HepG2 (cell line): Measurements from ENCODE around the gene LRRC51. TPM values are rescaled to one million over a fixed set of nuclear protein-coding genes. Genes with fewer than 3 reads are reported as not detected.

Experiments
- ATAC-seq: fragments of 200-7000 bp; cut with Tn5 transposase; 3 replicates; pipeline ENCODE4 v1.9.1; 2020; ENCODE audit warnings: mild to moderate bottlenecking, moderate library complexity
- BruUV-seq: library from RNA; stranded (reverse); fragments of 400-500 nt; replicated peaks from 2 replicates; lab custom pipeline; 2021; lab: Mats Ljungman, UMichigan
- CTCF ChIA-PET: fragments of 300-600 bp; formaldehyde crosslinking; extraction: SDS; loops from one replicate; lab custom pipeline; 2021; ENCODE audit warnings: low total read pairs, inconsistent platforms, low intra/inter-chr PET ratio; lab: Yijun Ruan, JAX
- POLR2A ChIA-PET: fragments of 350-600 bp; sonication (Branson Sonifier 250); formaldehyde crosslinking; loops from one replicate; lab custom pipeline; 2020; ENCODE audit warnings: antibody characterized with exemption, inconsistent platforms; lab: Yijun Ruan, JAX
- DNase-seq: peaks from one replicate; pipeline ENCODE4 v3.0.0-alpha.2; 2015; ENCODE audit warnings: low spot score
- FAIRE-seq: peaks from 3 replicates; lab custom pipeline; 2011; peaks lifted over from hg19 to GRCh38; lab: Jason Lieb, UNC
- H2AFZ ChIP-seq: one replicate; pipeline ENCODE4 v1.6.1; 2011; ENCODE audit warnings: low read length, inconsistent platforms
- H3K27ac ChIP-seq: fragments of 300-600 bp; 3 replicates; pipeline ENCODE4 v1.8.0; 2011; ENCODE audit warnings: mixed run types, mild to moderate bottlenecking, mixed read lengths, low read length, inconsistent platforms; ENCODE audit not compliant: insufficient read depth; ENCODE audit errors: extremely low read length
- H3K27me3 ChIP-seq, 2 experiments: fragments of 200-600 bp in 1 of 2; 2 replicates in 1 of 2; 3 replicates in 1 of 2; pipeline versions ENCODE4 v1.6.0 to v1.8.0; 2011; ENCODE audit warnings: low read length in 2 of 2, mild to moderate bottlenecking in 2 of 2, moderate library complexity in 2 of 2, inconsistent platforms in 1 of 2; ENCODE audit not compliant: insufficient read depth in 2 of 2, control insufficient read depth in 1 of 2
- H3K36me3 ChIP-seq, 2 experiments: fragments of 200-600 bp in 1 of 2; replicated peaks in 1 of 2; 2 replicates in 1 of 2; 3 replicates in 1 of 2; pipeline versions ENCODE4 v1.5.1 to v1.8.0; 2011; ENCODE audit warnings: low read length in 2 of 2, inconsistent platforms in 1 of 2; ENCODE audit not compliant: insufficient read depth in 2 of 2, control insufficient read depth in 1 of 2
- H3K4me1 ChIP-seq: 2 replicates; pipeline ENCODE4 v1.5.1; 2012; ENCODE audit warnings: low read length, inconsistent platforms; ENCODE audit not compliant: insufficient read depth
- H3K4me2 ChIP-seq: 2 replicates; pipeline ENCODE4 v1.6.0; 2011; ENCODE audit warnings: low read depth, low read length, inconsistent platforms
- H3K4me3 ChIP-seq, 3 experiments: fragments of 200-600 bp in 1 of 3; sonication (generic), shearing (Covaris generic) in 1 of 3; replicated peaks in 1 of 3; 2 replicates each; pipeline ENCODE4 v1.5.1; 2011 to 2016; ENCODE audit warnings: low read length in 3 of 3, inconsistent platforms in 2 of 3, low read depth in 2 of 3, mild to moderate bottlenecking in 2 of 3, control low read depth in 1 of 3, mixed read lengths in 1 of 3; ENCODE audit not compliant: insufficient read depth in 1 of 3
- H3K79me2 ChIP-seq: one replicate; pipeline ENCODE4 v1.6.1; 2011; ENCODE audit warnings: low read length, inconsistent platforms; ENCODE audit not compliant: insufficient read depth
- H3K9ac ChIP-seq: 2 replicates; pipeline ENCODE4 v1.6.0; 2011; ENCODE audit warnings: mild to moderate bottlenecking, low read depth, low read length, inconsistent platforms; ENCODE audit not compliant: insufficient read depth
- H3K9me3 ChIP-seq: 2 replicates; pipeline ENCODE4 v1.5.1; 2012; ENCODE audit warnings: mild to moderate bottlenecking, low read length
- H4K20me1 ChIP-seq: 2 replicates; pipeline ENCODE4 v1.6.0; 2011; ENCODE audit warnings: inconsistent platforms, mild to moderate bottlenecking, low read length, moderate library complexity; ENCODE audit not compliant: insufficient read depth
- GZF1 ChIP-seq: sonication (generic); formaldehyde crosslinking; IDR thresholded peaks from 2 replicates; pipeline ENCODE4 v1.5.1; 2020; ENCODE audit warnings: mild to moderate bottlenecking, missing genetic modification reagents
- HNRNPH1 ChIP-seq: fragments of 200-400 bp; formaldehyde crosslinking; optimal IDR thresholded peaks from 2 replicates; pipeline ENCODE3; 2017; ENCODE audit warnings: mild to moderate bottlenecking, low read depth, low read length
- MAFG ChIP-seq: sonication (generic); formaldehyde crosslinking; IDR thresholded peaks from 2 replicates; pipeline ENCODE4 v1.5.1; 2020; ENCODE audit warnings: mild to moderate bottlenecking, missing genetic modification reagents
- NFYB ChIP-seq: sonication (generic); formaldehyde crosslinking; IDR thresholded peaks from 2 replicates; pipeline ENCODE4 v1.4.0; 2020; ENCODE audit warnings: missing genetic modification reagents
- NKX3-1 ChIP-seq: sonication (generic); formaldehyde crosslinking; IDR thresholded peaks from 2 replicates; pipeline ENCODE4 v1.5.0; 2020; ENCODE audit warnings: missing genetic modification reagents
- NR1H2 ChIP-seq: sonication (generic); formaldehyde crosslinking; IDR thresholded peaks from 2 replicates; pipeline ENCODE4 v1.8.1; 2022; ENCODE audit warnings: low read depth, missing genetic modification reagents, borderline replicate concordance
- PHF8 ChIP-seq: sonication (generic); formaldehyde crosslinking; IDR thresholded peaks from 2 replicates; pipeline ENCODE4 v1.5.0; 2020; ENCODE audit warnings: missing genetic modification reagents
- RBFOX2 ChIP-seq: fragments of 200-400 bp; formaldehyde crosslinking; IDR thresholded peaks from 2 replicates; pipeline ENCODE4 v1.6.1; 2017; ENCODE audit warnings: low read depth, mild to moderate bottlenecking, low read length
- RFXAP ChIP-seq: sonication (generic); formaldehyde crosslinking; IDR thresholded peaks from 2 replicates; pipeline ENCODE4 v1.4.0; 2020; ENCODE audit warnings: missing genetic modification reagents, borderline replicate concordance
- SKI ChIP-seq: fragments of 450-650 bp; IDR thresholded peaks from one replicate; pipeline ENCODE4 v1.6.1; 2018; ENCODE audit warnings: mild to moderate bottlenecking; ENCODE audit not compliant: partially characterized antibody
- SOX6 ChIP-seq, 2 experiments: fragments of 450-650 bp in 1 of 2; sonication (generic) in 1 of 2; formaldehyde crosslinking in 1 of 2; IDR thresholded peaks; 2 replicates each; pipeline versions ENCODE4 v1.4.0 to v1.6.1; 2017 to 2020; ENCODE audit warnings: antibody characterized with exemption in 1 of 2, mild to moderate bottlenecking in 1 of 2, missing genetic modification reagents in 1 of 2
- ZNF124 ChIP-seq: sonication (generic); formaldehyde crosslinking; IDR thresholded peaks from 2 replicates; pipeline ENCODE4 v1.4.0; 2020; ENCODE audit warnings: missing genetic modification reagents
- ZNF18 ChIP-seq: sonication (generic); formaldehyde crosslinking; IDR thresholded peaks from 2 replicates; pipeline ENCODE4 v1.8.0; 2022; ENCODE audit warnings: mild to moderate bottlenecking, missing genetic modification reagents; ENCODE audit not compliant: insufficient replicate concordance
- ZNF207 ChIP-seq: fragments of 450-650 bp; IDR thresholded peaks from 2 replicates; pipeline ENCODE4 v1.6.1; 2016; ENCODE audit warnings: antibody characterized with exemption, borderline replicate concordance
- ZNF296 ChIP-seq: sonication (generic); formaldehyde crosslinking; conservative IDR thresholded peaks from 2 replicates; pipeline ENCODE4 v1.5.0; 2020; ENCODE audit warnings: mild to moderate bottlenecking, missing genetic modification reagents
- ZNF446 ChIP-seq: sonication (generic); formaldehyde crosslinking; IDR thresholded peaks from 2 replicates; pipeline ENCODE4 v1.5.0; 2020; ENCODE audit warnings: mild to moderate bottlenecking, missing genetic modification reagents
- ZNF549 ChIP-seq: sonication (generic); formaldehyde crosslinking; IDR thresholded peaks from 2 replicates; pipeline ENCODE4 v1.5.0; 2020; ENCODE audit warnings: missing genetic modification reagents
- ZNF709 ChIP-seq: sonication (generic); formaldehyde crosslinking; IDR thresholded peaks from 2 replicates; pipeline ENCODE4 v1.5.0; 2020; ENCODE audit warnings: mild to moderate bottlenecking, missing genetic modification reagents
- WGBS: methylation state at CpG from one replicate; pipeline ENCODE4 v1.1.6; 2017; ENCODE audit warnings: low lambda C conversion rate; 5-methylcytosine and 5-hydroxymethylcytosine counted together
- in situ Hi-C: cut with HindIII; loops from 2 replicates; pipeline ENCODE4 v1.10.0; 2017; ENCODE audit warnings: low pct_unique_long_range_greater_than_20kb; ENCODE audit not compliant: extremely low pct_ligation_motif_present
- intact Hi-C: fragments of 100-400 bp; cut with micrococcal nuclease; formaldehyde crosslinking; loops from one replicate; pipeline ENCODE4 v1.10.0; 2022; ENCODE audit not compliant: unreplicated experiment
- polyA plus RNA-seq, 8 experiments: library from polyadenylated mRNA; depleted of rRNA in 3 of 8; stranded (reverse) in 7 of 8; unstranded in 1 of 8; fragments of >200 nt; fragmentation: Illumina TruSeq in 4 of 8; extraction: Trizol in 4 of 8; gene quantifications; 2 replicates each; pipeline versions ENCODE4 v1.2.1 to v1.2.3, GENCODE V29; 2011 to 2016; ENCODE audit warnings: low read depth in 4 of 8, missing spikeins in 1 of 8, mixed read lengths in 1 of 8; ENCODE audit not compliant: insufficient read depth in 1 of 8
- total RNA-seq, 5 experiments: library from RNA; depleted of rRNA; stranded (reverse); fragments of >200 nt; fragmentation: Illumina TruSeq; extraction: Trizol; gene quantifications; 2 replicates each; pipeline ENCODE4 v1.2.3, GENCODE V29; 2016; ENCODE audit warnings: low read depth in 1 of 5
- TF ChIP-seq, protein P1 (sequence below): sonication (generic); formaldehyde crosslinking; IDR thresholded peaks from 2 replicates; pipeline ENCODE4 v1.4.0; 2020; ENCODE audit warnings: mild to moderate bottlenecking, missing genetic modification reagents

Gene LRRC51
- total and polyA plus RNA-seq, 2 of the 13 experiments (the other 11 are each of a cell fraction or from before 2014, with no cell fraction given) = 5.3 to 6.0 TPM

GRCh38 chr11:72061739-72062396 lies 18.8 kb upstream of the LRRC51 start:
- no peak for TF ChIP-seq NR1H2 (CRISPR knock-in tag)
- no peak for TF ChIP-seq SKI
- no peak for TF ChIP-seq ZNF549 (CRISPR knock-in tag)
- no peak for TF ChIP-seq ZNF296 (CRISPR knock-in tag)
- no peak for TF ChIP-seq MAFG (CRISPR knock-in tag)
- no peak for TF ChIP-seq RBFOX2
- Histone ChIP-seq H4K20me1 (no peaks in the 10 kb centered on the region), H3K27me3 (no peaks in the 10 kb centered on the region), H3K4me1 (no peaks in the 10 kb centered on the region), H2AFZ (no peak overlapping the region), H3K36me3 (peaks cover 0 to 11% of the 10 kb centered on the region in 2 experiments; a peak in 2 of 5 replicates), H3K4me3 (no peak overlapping the region), H3K4me2 (no peak overlapping the region), H3K9me3 (no peaks in the 10 kb centered on the region), H3K9ac (no peak overlapping the region), H3K27ac (no peak overlapping the region), H3K79me2 (peaks cover 4% of the 10 kb centered on the region)
- DNase-seq (no peak), ATAC-seq (no peak), FAIRE-seq (no peak)
- BruUV-seq = no TSS peak
- CTCF ChIA-PET = no interaction called here
- WGBS = 94% methylated on average over 5 of the region's 5 CpGs
- in situ Hi-C loops = no loop called here
- intact Hi-C loops = no loop called here
- POLR2A ChIA-PET = interaction anchor here (2.2 kb wide), 1 partner anchor 21 kb away, joined by 6 read pairs; no protein-coding TSS in a partner anchor

DNA sequence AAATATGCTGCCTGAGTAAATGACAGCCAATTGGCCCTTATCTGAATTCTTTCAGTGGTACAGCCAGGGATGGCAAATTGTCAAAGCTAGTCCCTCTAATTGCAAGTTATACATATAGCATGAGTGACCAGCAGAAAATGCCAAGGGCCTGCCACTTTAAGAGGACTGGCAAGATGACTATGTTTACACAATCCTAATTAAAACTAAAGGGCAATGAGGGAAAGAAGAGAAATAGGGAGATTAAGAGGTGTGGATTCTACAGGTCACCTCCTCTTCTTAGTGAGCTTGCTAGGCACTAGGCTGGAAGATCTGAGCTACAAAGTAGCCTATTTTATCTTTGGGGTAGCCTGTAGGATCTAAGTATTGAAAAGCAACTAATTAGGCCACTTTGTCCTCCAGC lies 13.8 kb upstream of the LRRC51 start:
- Histone ChIP-seq H2AFZ (no peak overlapping the region), H3K4me2 (no peak overlapping the region), H4K20me1 (no peaks in the 10 kb centered on the region), H3K9ac (no peak overlapping the region), H3K27ac (no peak overlapping the region), H3K79me2 (peaks cover 43% of the 10 kb centered on the region), H3K9me3 (no peaks in the 10 kb centered on the region), H3K4me1 (peaks cover 16% of the 10 kb centered on the region), H3K4me3 (no peak overlapping the region), H3K36me3 (peaks cover 0 to 26% of the 10 kb centered on the region in 2 experiments; a peak in 2 of 5 replicates), H3K27me3 (no peaks in the 10 kb centered on the region)
- POLR2A ChIA-PET = interaction anchor here (1.1 to 1.4 kb wide), 3 partner anchors 13 to 26 kb away, joined by 3 to 4 read pairs (median 4); no protein-coding TSS in a partner anchor
- ATAC-seq (no peak), FAIRE-seq (no peak), DNase-seq (no peak)
- in situ Hi-C loops = no loop called here
- CTCF ChIA-PET = no interaction called here
- intact Hi-C loops = no loop called here
- no TSS peak for BruUV-seq
- TF ChIP-seq ZNF207 (no peak), SOX6 (IDR thresholded peaks at IDR 0.05) (no peak), SOX6 (CRISPR knock-in tag; IDR thresholded peaks at IDR 0.05) (no peak), NFYB (no peak), GZF1 (no peak), ZNF709 (CRISPR knock-in tag) (no peak), ZNF446 (no peak), RFXAP (CRISPR knock-in tag) (no peak), HNRNPH1 (no peak), ZNF124 (CRISPR knock-in tag) (no peak), PHF8 (CRISPR knock-in tag) (no peak), ZNF18 (CRISPR knock-in tag) (no peak), NKX3-1 (no peak)
- TF ChIP-seq, protein P1, sequence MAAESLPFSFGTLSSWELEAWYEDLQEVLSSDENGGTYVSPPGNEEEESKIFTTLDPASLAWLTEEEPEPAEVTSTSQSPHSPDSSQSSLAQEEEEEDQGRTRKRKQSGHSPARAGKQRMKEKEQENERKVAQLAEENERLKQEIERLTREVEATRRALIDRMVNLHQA = no peak
